ENCODE measurements around the gene COA7.
A peak's percentile ranks its signal among the peaks of the same experiment; 100 is the strongest.

The COA7 gene

DNA sequence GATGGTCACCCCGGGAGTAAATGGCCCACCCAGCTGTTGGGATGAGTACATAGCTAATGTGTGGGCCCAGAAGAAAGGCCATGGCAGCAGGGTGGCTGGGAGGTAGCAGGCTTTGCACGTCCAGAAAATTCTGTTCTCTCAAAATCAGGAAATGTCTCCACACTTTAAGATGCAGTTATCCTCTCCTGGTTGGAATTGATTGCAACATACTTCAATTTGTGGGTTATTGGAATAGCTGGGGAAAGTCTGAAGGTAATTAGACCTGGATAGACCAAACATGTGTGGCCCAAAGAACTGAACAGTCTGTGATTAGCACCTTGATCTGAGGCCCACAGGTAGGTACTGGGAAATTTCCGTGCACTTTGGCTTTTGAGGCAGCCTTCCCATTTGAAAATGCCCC, 30.2 kb downstream of the COA7 start:
- DNase-seq, result no peak

DNA sequence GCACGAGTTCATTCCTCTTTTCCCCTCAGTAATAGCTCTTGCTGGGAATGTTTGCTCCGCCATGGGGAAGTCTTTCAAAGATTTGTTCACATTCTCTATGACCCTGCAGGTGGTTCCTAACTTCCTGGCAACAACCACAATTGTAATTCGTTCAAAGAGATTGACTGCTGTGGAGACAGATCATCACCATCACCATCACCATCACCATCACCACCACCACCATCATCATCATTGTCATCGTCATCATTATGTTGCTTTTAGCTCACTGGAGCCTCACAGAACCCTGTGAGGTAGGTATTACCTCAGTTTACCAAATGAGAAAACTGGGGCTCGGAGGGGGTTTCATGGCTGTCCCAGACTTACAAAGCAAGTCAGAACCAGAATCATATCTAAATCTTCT, 30.9 kb downstream of the COA7 start:
- no peak for DNase-seq

- no peak for DNase-seq
Observed at GRCh38 chr1:52665006-52665941, 32.9 kb downstream of the COA7 start.

DNA sequence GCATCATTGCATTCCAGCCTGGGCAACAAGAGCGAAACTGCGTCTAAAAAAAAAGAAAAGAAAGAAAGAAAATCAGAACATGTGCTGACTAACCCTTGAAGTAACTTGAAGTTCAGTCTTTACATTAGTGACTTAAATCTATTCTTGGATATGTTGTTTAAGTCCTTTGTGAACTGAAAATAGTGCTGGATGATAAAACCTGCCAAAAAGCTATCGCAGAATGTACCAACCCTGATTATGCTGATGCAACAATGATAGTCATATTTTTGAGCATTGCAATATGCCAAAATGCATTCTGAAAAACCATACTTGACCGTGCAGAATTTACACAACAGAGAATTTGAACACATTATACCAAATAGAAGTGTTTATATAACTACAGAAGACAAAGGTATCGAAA, 34.4 kb downstream of the COA7 start:
- no peak for DNase-seq

- peak; percentile 63 for DNase-seq
Observed at GRCh38 chr1:52662645-52663313, 35.4 kb downstream of the COA7 start.

- no peak for DNase-seq
Observed at GRCh38 chr1:52660807-52661206, 37.3 kb downstream of the COA7 start.

DNA sequence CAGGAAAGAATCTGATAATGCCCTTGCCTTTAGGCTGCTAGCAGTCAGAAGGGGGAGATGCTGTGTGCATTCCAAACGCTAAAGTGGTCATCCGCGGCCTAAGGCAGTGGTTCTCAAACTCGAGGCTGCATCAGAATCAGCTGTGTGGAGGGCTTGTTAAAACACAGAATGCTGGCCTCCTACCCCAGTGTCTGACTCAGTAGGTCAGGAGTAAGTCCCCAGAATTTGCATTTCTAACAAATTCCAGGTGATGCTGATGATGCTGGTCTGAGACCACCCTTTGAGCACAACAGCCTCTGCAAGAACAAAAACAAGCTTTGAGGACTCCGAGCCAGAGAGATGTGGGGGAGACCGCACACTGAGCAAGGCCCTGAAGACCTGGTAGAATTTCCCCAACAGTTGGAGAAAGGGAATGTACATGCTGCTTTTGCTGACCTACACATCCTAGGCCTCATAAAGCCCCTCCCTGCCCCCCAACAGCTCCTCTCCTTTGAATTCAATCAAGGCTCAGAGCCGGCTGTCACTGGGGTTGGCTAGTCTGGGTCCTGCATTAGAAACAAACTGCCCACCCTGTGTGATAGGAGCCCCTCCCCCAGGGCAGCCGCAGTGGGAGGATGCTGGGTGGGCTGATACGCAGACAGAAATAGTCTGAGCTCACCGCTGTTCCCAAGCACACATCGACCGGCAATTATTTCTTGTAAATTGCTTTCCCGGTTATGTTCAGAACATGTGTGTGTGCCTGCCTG, 38.1 kb downstream of the COA7 start:
- no peak for DNase-seq

GRCh38 chr1:52659356-52659755, 38.8 kb downstream of the COA7 start:
- no peak for DNase-seq

GRCh38 chr1:52658795-52659194, 39.4 kb downstream of the COA7 start:
- no peak for DNase-seq

DNA sequence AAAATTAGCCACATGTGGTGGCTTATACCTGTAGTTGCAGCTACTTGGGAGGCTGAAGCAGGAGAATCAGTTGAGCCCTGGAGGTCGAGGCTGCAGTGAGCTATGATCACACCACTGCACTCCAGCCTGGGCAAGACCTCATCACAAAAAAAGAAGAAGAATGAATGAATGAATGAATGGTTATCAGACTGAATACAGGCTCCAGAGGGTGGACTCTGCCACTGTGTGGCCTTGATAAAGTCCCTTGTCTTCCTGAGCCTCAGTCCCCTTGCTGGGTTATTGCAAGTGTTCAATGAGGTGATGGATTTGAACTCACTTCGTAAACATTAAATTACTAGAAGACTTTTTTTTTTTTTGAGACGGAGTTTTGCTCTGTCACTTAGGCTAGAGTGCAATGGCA, 40.4 kb downstream of the COA7 start:
- no peak for DNase-seq

DNA sequence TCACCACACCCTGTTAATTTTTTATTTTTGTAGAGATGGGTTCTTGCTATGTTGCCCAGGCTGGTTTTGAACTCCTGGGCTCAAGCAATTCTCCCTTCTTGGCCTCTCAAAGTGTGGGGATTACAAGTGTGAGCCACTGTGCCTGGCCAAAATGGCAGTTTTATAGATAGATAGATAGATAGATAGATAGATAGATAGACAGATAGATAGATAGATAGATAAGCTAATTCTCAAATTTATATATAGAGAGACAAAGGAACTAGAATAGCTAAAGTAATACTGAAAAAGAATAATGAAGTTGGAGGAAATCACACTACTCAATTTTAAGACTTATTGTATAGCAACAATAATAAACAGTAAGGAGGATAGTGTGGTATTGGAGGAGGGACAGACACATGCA, 44.1 kb downstream of the COA7 start:
- DNase-seq, result no peak

- no peak for DNase-seq
Observed at GRCh38 chr1:52653207-52653849, 44.8 kb downstream of the COA7 start.

GRCh38 chr1:52651904-52652303, 46.2 kb downstream of the COA7 start:
- DNase-seq, result no peak

- no peak for DNase-seq
Observed at GRCh38 chr1:52645261-52645660, 52.9 kb downstream of the COA7 start.

DNA sequence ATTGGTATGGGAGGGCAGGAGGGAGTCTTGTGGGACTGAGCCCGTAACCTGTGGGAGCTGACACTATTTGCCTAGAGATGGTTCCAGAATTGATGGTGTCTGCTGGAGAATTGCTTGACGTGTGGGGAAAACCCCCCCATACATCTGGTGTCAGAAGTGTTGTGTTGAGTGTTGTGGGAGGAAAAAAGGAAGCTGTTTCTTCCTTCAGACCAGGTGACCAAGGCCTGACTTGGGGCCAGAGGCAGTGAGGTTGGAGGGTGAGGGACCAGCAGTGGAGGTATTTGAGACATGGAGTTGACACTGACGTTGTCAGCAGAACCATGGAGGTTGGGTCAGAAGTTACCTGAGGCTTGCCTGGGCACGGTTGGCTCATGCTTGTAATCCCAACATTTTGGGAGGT, 56.8 kb downstream of the COA7 start:
- DNase-seq, result no peak

GRCh38 chr1:52640697-52641096, 57.5 kb downstream of the COA7 start:
- no peak for DNase-seq

GRCh38 chr1:52637946-52638345, 60.2 kb downstream of the COA7 start:
- no peak for DNase-seq

- no peak for DNase-seq
Observed at GRCh38 chr1:52636721-52637695, 61.1 kb downstream of the COA7 start.

- no peak for DNase-seq
Observed at GRCh38 chr1:52635321-52636089, 62.6 kb downstream of the COA7 start.

Measured in DMS79 (cell line).